ENCODE data around the gene OR10G6. TPM values are rescaled to one million over a fixed set of nuclear protein-coding genes. Genes with fewer than 3 reads are reported as not detected.

Gene OR10G6
- total RNA-seq, 2 experiments from 2014 or later: not detected

GRCh38 chr11:124012697-124013096 lies 17.7 kb upstream of the OR10G6 start, which contains the start of gene OR10G4:
OR10G4 (plus strand) TSS chr11:124012997; CDS start chr11:124015575, 2,578 bp downstream.
- Mint-ChIP-seq H3K27me3 (peaks cover 10% of the 10 kb centered on the region), H3K27ac (no peak within 1 kb of the TSS), H3K9me3 (no peaks in the 10 kb centered on the region), H3K4me3 (no peak within 1 kb of the TSS), H3K4me1 (ENCODE audit: low read depth) (no peaks in the 10 kb centered on the region), H3K36me3 (ENCODE audit: low read depth) (no peaks in the 10 kb centered on the region)
- no peak within 1 kb of the TSS for H3K27ac ChIP-seq (ENCODE audit: low read depth in 1 of 2, low read length in 2 of 2)
- CTCF ChIA-PET: no interaction called here
- H3K9me3 ChIP-seq (ENCODE audit: control insufficient read depth in 1 of 2, insufficient read depth in 1 of 2, low read length in 2 of 2): no peaks in the 10 kb centered on the region
- H3K36me3 ChIP-seq (ENCODE audit: insufficient read depth, low read length): no peaks in the 10 kb centered on the region
- POLR2A ChIA-PET: no interaction called here
- ATAC-seq (ENCODE audit: poor library complexity): no peak
- no peak within 1 kb of the TSS for H3K4me3 ChIP-seq (ENCODE audit: low read length)
- no peaks in the 10 kb centered on the region for H3K4me1 ChIP-seq (ENCODE audit: insufficient read depth, low read length)
- H3K27me3 ChIP-seq (ENCODE audit: control insufficient read depth in 1 of 2, insufficient read depth in 2 of 2, low read length in 2 of 2): no peaks in the 10 kb centered on the region
- DNase-seq: no peak
- no peak for TF ChIP-seq CTCF (IDR thresholded peaks at IDR 0.05)
- intact Hi-C loops (cut with DNase I, micrococcal nuclease): no loop called here

DNA sequence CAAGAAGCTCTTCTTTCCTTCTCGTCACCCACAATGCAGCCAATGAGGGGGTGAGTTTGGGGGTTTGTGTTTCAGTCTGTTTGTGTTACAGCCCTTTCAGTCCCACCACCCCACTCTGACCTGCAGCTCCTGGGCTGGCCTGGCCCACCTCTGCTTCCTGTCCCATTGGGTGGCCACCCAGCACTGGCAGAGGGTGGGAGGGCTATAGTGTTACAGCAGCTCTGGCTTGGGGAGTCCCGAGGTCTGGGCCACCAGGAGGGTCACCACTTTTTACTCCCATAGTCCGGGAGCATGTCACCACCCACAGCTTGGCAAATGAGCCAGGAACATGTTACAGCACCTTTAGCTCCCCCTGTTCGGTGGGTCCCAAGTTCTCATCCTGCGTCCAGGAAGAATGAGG lies 15.7 kb downstream of the OR10G6 start:
- intact Hi-C loops (cut with DNase I, micrococcal nuclease): no loop called here
- Mint-ChIP-seq H3K27me3 (peaks cover 21% of the 10 kb centered on the region), H3K27ac (no peak overlapping the region), H3K4me1 (ENCODE audit: low read depth) (no peaks in the 10 kb centered on the region), H3K4me3 (no peak overlapping the region), H3K36me3 (ENCODE audit: low read depth) (no peaks in the 10 kb centered on the region), H3K9me3 (peaks cover 7% of the 10 kb centered on the region)
- Histone ChIP-seq H3K4me1 (ENCODE audit: insufficient read depth, low read length) (no peaks in the 10 kb centered on the region), H3K36me3 (ENCODE audit: insufficient read depth, low read length) (no peaks in the 10 kb centered on the region), H3K4me3 (ENCODE audit: low read length) (no peak overlapping the region), H3K27me3 (ENCODE audit: control insufficient read depth in 1 of 2, insufficient read depth in 2 of 2, low read length in 2 of 2) (peaks cover 0 to 2% of the 10 kb centered on the region in 2 experiments), H3K27ac (ENCODE audit: low read depth in 1 of 2, low read length in 2 of 2) (no peak overlapping the region), H3K9me3 (ENCODE audit: control insufficient read depth in 1 of 2, insufficient read depth in 1 of 2, low read length in 2 of 2) (peaks cover 0 to 15% of the 10 kb centered on the region in 2 experiments)
- no peak for ATAC-seq (ENCODE audit: poor library complexity)
- ChIA-PET POLR2A (no interaction called here), CTCF (no interaction called here)
- DNase-seq: no peak
- TF ChIP-seq CTCF (IDR thresholded peaks at IDR 0.05): no peak

DNA sequence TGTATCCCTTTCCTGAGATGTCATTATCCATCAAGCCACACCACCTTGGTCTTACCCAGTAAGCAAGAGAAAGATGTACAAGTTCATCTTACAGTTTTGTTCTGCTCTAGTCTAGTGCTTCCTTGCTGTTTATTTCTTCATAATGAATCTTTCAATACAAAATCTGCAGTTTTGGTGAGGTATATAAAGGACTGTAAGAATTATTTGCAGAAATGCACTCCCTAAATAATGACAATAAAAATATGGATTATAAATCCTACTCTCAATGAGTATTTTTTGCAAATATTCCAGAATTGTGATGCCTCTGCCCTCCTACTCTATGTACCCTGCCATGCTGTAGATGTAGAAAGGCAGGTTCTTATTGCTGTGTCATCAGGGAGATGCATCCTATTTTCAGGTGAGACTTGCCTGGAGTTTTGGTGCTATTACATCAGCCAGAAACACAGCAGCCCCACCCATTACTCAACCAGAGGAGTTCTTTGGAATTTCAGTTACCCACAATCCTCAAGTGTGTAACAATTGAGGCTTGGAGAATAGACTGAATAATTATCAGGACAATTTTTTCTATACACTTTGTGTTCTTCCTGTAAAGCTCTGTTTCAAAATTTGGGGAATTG lies 17.1 kb downstream of the OR10G6 start, which contains the start of gene OR10S1:
TSS of gene OR10S1 (minus strand) at position 51 of the 617 bp plus-strand sequence. CDS start 117 bp downstream, outside the sequence.
- Histone ChIP-seq H3K4me1 (ENCODE audit: insufficient read depth, low read length) (no peaks in the 10 kb centered on the region), H3K9me3 (ENCODE audit: control insufficient read depth in 1 of 2, insufficient read depth in 1 of 2, low read length in 2 of 2) (peaks cover 0 to 15% of the 10 kb centered on the region in 2 experiments), H3K27ac (ENCODE audit: low read depth in 1 of 2, low read length in 2 of 2) (no peak within 1 kb of the TSS), H3K36me3 (ENCODE audit: insufficient read depth, low read length) (no peaks in the 10 kb centered on the region), H3K4me3 (ENCODE audit: low read length) (no peak within 1 kb of the TSS), H3K27me3 (ENCODE audit: control insufficient read depth in 1 of 2, insufficient read depth in 2 of 2, low read length in 2 of 2) (peaks cover 0 to 2% of the 10 kb centered on the region in 2 experiments)
- Mint-ChIP-seq H3K36me3 (ENCODE audit: low read depth) (no peaks in the 10 kb centered on the region), H3K4me3 (no peak within 1 kb of the TSS), H3K27me3 (peaks cover 21% of the 10 kb centered on the region), H3K9me3 (peaks cover 7% of the 10 kb centered on the region), H3K4me1 (ENCODE audit: low read depth) (no peaks in the 10 kb centered on the region), H3K27ac (no peak within 1 kb of the TSS)
- ChIA-PET POLR2A (no interaction called here), CTCF (no interaction called here)
- DNase-seq (no peak), ATAC-seq (ENCODE audit: poor library complexity) (no peak)
- intact Hi-C loops (cut with DNase I, micrococcal nuclease): no loop called here
- TF ChIP-seq CTCF (IDR thresholded peaks at IDR 0.05): no peak
